SU-DHL-6 (cell line): ENCODE data around the gene RSPH1.

Source experiments
- H2AFZ ChIP-seq: fragments of 200-600 bp; sonication (generic); 2 replicates; pipeline ENCODE4 v1.6.1; 2014; ENCODE audit warnings: low read depth, mild to moderate bottlenecking, moderate library complexity, mixed read lengths, antibody characterized with exemption, low read length; ENCODE audit not compliant: severe bottlenecking
- H3F3A ChIP-seq: fragments of 200-600 bp; shearing (Covaris generic); 2 replicates; pipeline ENCODE4 v1.6.0; 2016; ENCODE audit warnings: antibody characterized with exemption, mild to moderate bottlenecking; ENCODE audit not compliant: insufficient read depth
- H3K27ac ChIP-seq: fragments of 200-600 bp; sonication (generic); 2 replicates; pipeline ENCODE4 v1.5.1; 2016; ENCODE audit warnings: low read depth, mild to moderate bottlenecking, low read length, moderate library complexity, mixed read lengths
- H3K27me3 ChIP-seq: fragments of 200-600 bp; sonication (generic), shearing (Covaris generic); 2 replicates; pipeline ENCODE4 v1.6.0; 2014; ENCODE audit warnings: mild to moderate bottlenecking, low read length
- H3K36me3 ChIP-seq: fragments of 200-600 bp; sonication (generic); 2 replicates; pipeline ENCODE4 v1.6.1; 2014; ENCODE audit warnings: mild to moderate bottlenecking, low read length, mixed read lengths
- H3K4me2 ChIP-seq: fragments of 300-600, 200-600 bp; shearing (Covaris generic), sonication (generic); 2 replicates; pipeline ENCODE4 v1.6.0; 2014; ENCODE audit warnings: low read length, low read depth, mild to moderate bottlenecking; ENCODE audit not compliant: poor library complexity, severe bottlenecking
- H3K4me3 ChIP-seq: fragments of 200-600 bp; sonication (generic); 2 replicates; pipeline ENCODE4 v1.5.1; 2014; ENCODE audit warnings: antibody characterized with exemption, low read length, mild to moderate bottlenecking, mixed read lengths; ENCODE audit not compliant: insufficient read depth, poor library complexity, severe bottlenecking
- H3K79me2 ChIP-seq: fragments of 200-600 bp; sonication (generic); 2 replicates; pipeline ENCODE4 v1.6.1; 2014; ENCODE audit warnings: mild to moderate bottlenecking, low read length, moderate library complexity; ENCODE audit not compliant: insufficient read depth
- H3K9ac ChIP-seq: fragments of 200-600 bp; sonication (generic); 2 replicates; pipeline ENCODE4 v1.7.0; 2014; ENCODE audit warnings: mild to moderate bottlenecking, low read length
- H3K9me2 ChIP-seq: fragments of 200-600 bp; sonication (generic); replicated peaks from 2 replicates; pipeline ENCODE4 v1.6.1; 2014; ENCODE audit warnings: low read length; ENCODE audit not compliant: insufficient read depth
- H3K9me3 ChIP-seq: fragments of 200-600 bp; sonication (generic); 2 replicates; pipeline ENCODE4 v1.6.1; 2014; ENCODE audit warnings: low read length, mixed read lengths; ENCODE audit not compliant: insufficient read depth
- H4K20me1 ChIP-seq: fragments of 200-600 bp; sonication (generic); 2 replicates; pipeline ENCODE4 v1.6.1; 2014; ENCODE audit warnings: low read depth, mild to moderate bottlenecking, antibody characterized with exemption, low read length, moderate library complexity, mixed read lengths
- EZH2phosphoT487 ChIP-seq: fragments of 200-600 bp; sonication (generic), shearing (Covaris generic); conservative IDR thresholded peaks from 2 replicates; pipeline ENCODE4 v1.6.1; 2018; ENCODE audit warnings: mild to moderate bottlenecking, antibody characterized with exemption, low read length, moderate library complexity, mixed read lengths
- TF ChIP-seq, protein P1 (sequence below): fragments of 200-600 bp; sonication (generic); IDR thresholded peaks from one replicate; pipeline ENCODE4 v1.5.1; 2017; ENCODE audit warnings: antibody characterized with exemption, mild to moderate bottlenecking, low read length, moderate library complexity; ENCODE audit not compliant: insufficient read depth, poor library complexity, severe bottlenecking

RSPH1 gene

DNA sequence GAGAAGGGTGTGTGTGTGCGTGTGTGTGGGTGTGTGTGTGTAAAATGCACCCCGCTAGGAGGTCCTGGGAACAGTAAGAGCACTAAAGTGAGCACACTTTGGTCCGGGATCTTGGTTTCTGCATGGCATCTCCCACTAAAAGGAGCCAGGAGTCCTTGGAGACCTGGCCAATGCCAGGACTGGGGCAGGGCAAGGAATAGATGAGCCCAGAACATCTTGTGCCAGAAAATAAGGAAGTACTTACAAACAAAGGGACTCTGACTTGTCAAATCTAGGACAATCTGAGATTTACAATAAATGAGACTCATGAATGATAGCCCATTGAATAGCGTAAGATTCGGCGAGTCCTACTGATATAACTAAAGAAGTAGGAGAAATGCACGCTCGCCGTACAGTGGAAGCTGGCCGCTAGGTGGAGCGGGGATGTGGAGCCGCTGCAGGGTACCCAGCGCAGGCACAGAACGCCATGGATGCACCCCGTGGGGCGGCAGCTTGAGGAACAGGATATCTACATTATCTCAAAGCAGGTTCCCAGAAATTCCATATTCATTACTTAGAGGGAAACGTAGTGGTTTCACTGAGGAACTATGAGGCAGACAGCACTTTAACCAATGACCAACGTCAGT is 24.7 kb upstream of the RSPH1 start:
- no peaks in the 10 kb centered on the region for H4K20me1 ChIP-seq

DNA sequence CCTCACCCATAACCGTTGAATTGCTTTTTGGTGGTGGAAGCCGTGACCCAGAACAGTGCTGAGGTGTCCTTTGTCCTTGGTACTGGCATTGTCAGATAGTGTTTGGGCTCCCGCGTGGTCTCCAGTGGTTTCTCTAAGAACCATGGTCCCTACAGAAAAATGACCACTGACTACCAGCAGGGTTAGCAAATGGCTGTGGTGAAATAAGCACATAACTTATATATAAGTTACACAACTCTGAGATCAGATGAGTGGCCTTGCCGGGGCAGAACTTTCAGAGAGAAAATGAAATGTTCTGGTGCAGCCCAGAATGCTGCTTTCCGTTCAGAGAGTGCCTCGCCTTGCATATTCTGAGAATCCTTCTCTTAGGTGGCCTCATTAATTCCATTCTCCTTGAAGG is 22.6 kb upstream of the RSPH1 start:
- H3K27ac ChIP-seq: no peak overlapping the region
- no peak overlapping the region for H3K9ac ChIP-seq
- H3K4me2 ChIP-seq: no peak overlapping the region
- no peaks in the 10 kb centered on the region for H3K9me2 ChIP-seq
- TF ChIP-seq, protein P1, sequence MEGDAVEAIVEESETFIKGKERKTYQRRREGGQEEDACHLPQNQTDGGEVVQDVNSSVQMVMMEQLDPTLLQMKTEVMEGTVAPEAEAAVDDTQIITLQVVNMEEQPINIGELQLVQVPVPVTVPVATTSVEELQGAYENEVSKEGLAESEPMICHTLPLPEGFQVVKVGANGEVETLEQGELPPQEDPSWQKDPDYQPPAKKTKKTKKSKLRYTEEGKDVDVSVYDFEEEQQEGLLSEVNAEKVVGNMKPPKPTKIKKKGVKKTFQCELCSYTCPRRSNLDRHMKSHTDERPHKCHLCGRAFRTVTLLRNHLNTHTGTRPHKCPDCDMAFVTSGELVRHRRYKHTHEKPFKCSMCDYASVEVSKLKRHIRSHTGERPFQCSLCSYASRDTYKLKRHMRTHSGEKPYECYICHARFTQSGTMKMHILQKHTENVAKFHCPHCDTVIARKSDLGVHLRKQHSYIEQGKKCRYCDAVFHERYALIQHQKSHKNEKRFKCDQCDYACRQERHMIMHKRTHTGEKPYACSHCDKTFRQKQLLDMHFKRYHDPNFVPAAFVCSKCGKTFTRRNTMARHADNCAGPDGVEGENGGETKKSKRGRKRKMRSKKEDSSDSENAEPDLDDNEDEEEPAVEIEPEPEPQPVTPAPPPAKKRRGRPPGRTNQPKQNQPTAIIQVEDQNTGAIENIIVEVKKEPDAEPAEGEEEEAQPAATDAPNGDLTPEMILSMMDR: no peak
- no peak for TF ChIP-seq EZH2phosphoT487
- no peaks in the 10 kb centered on the region for H3K27me3 ChIP-seq
- H3K36me3 ChIP-seq: 0 out of 2 replicates have a peak, but pooled peaks cover 3% of the 10 kb centered on the region
- H3K9me3 ChIP-seq: no peaks in the 10 kb centered on the region
- no peak overlapping the region for H2AFZ ChIP-seq
- peaks cover 13% of the 10 kb centered on the region for H3F3A ChIP-seq
- peaks cover 27% of the 10 kb centered on the region; the same call in 1 of the 2 replicates for H3K79me2 ChIP-seq
- no peaks in the 10 kb centered on the region for H4K20me1 ChIP-seq
- no peak overlapping the region for H3K4me3 ChIP-seq

More for the DNA sequence above, 24.7 kb upstream of the RSPH1 start:
- no peaks in the 10 kb centered on the region for H3K9me3 ChIP-seq
- H3K4me3 ChIP-seq: no peak overlapping the region
- no peaks in the 10 kb centered on the region for H3K27me3 ChIP-seq
- no peak overlapping the region for H3K9ac ChIP-seq
- H2AFZ ChIP-seq: no peak overlapping the region
- no peak overlapping the region for H3K27ac ChIP-seq
- H3K4me2 ChIP-seq: no peak overlapping the region
- TF ChIP-seq, protein P1: no peak
- no peak for TF ChIP-seq EZH2phosphoT487
- H3K36me3 ChIP-seq: 0 out of 2 replicates have a peak, but pooled peaks cover 4% of the 10 kb centered on the region
- no peaks in the 10 kb centered on the region for H3K9me2 ChIP-seq
- H3K79me2 ChIP-seq: peaks cover 16% of the 10 kb centered on the region; the same call in 1 of the 2 replicates
- H3F3A ChIP-seq: peaks cover 21% of the 10 kb centered on the region

DNA sequence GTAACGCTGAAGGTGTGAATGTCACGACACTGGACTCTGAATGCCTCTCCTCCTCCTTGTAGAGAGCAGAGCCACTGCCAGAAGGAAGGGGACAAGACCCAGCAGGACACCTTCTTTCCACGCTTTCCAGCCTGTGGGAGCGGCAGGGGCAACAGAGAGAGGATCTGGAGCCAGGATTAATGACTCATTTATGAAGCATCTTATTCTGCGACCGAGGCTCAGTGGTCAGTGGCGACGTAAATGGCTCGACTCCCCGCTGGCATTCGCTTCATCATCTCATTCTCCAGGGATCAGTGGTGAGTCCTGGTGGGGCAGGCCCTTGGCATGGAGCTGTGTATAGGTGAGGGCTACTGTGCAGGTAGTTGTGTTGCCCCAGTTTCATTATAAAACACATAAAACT is 22.2 kb upstream of the RSPH1 start:
- Histone ChIP-seq H4K20me1 (no peaks in the 10 kb centered on the region), H3F3A (peaks cover 13% of the 10 kb centered on the region), H3K9me3 (no peaks in the 10 kb centered on the region), H3K4me2 (no peak overlapping the region), H3K27me3 (no peaks in the 10 kb centered on the region), H3K79me2 (peaks cover 24% of the 10 kb centered on the region; the same call in 1 of the 2 replicates), H3K27ac (no peak overlapping the region), H3K4me3 (no peak overlapping the region), H3K36me3 (0 out of 2 replicates have a peak, but pooled peaks cover 3% of the 10 kb centered on the region), H2AFZ (no peak overlapping the region), H3K9ac (no peak overlapping the region), H3K9me2 (no peaks in the 10 kb centered on the region)
- TF ChIP-seq, protein P1: no peak
- TF ChIP-seq EZH2phosphoT487: no peak
